Measurements from ENCODE around the gene SLC7A1.

DNA sequence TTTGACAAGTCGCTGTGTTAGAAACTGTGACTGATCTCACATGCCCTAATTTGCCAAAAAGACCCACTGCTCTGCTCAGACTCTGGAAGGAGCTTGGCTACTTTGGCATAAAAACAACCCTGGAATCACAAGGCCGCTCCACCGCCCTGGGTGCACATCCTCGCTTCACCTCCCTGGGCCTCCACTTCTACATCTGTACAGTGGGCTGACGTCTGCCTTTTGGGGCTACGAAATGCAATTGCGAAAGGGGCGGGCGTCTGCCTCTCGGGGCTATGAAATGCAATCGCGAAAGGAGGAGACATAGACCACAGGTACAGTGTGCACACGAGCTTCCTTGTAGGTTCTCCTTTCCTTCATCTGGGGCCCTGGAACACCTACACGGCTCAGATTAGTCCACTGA lies 74.2 kb downstream of the SLC7A1 start:
- TF ChIP-seq, protein P1, sequence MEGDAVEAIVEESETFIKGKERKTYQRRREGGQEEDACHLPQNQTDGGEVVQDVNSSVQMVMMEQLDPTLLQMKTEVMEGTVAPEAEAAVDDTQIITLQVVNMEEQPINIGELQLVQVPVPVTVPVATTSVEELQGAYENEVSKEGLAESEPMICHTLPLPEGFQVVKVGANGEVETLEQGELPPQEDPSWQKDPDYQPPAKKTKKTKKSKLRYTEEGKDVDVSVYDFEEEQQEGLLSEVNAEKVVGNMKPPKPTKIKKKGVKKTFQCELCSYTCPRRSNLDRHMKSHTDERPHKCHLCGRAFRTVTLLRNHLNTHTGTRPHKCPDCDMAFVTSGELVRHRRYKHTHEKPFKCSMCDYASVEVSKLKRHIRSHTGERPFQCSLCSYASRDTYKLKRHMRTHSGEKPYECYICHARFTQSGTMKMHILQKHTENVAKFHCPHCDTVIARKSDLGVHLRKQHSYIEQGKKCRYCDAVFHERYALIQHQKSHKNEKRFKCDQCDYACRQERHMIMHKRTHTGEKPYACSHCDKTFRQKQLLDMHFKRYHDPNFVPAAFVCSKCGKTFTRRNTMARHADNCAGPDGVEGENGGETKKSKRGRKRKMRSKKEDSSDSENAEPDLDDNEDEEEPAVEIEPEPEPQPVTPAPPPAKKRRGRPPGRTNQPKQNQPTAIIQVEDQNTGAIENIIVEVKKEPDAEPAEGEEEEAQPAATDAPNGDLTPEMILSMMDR (IDR thresholded peaks at IDR 0.05), result no peak
- no peak for TF ChIP-seq POLR2AphosphoS5 (IDR thresholded peaks at IDR 0.05)

All from upper lobe of left lung (tissue), 4 donors.